GM21360 (cell line): ENCODE results near the gene HYLS1.

Source experiments
- ATAC-seq: cut with Tn5 transposase; IDR thresholded peaks from one replicate; pipeline ENCODE4 v1.9.1; 2021; ENCODE audit warnings: mild to moderate bottlenecking, moderate library complexity; ENCODE audit not compliant: unreplicated experiment

HYLS1 gene

DNA sequence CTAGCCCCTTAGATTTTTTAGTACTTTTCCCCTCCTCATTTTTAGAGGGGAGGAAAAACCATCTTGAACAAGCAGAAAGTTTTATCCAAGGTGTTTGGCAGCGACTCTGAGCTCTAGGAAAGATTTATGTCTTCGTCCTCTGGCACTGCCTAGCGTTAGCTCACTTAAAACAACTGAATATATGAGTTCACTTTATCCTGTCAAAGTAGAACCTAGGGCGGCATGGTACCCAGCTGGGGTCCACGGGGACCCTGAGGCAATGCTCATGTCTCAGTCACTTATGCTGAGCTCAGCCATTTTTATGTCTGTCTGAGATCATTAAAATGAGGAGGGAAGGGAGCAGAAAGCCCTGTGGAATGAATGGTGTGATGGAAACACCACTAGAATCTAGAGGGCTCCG, 44.2 kb downstream of the HYLS1 start:
- no peak for ATAC-seq

DNA sequence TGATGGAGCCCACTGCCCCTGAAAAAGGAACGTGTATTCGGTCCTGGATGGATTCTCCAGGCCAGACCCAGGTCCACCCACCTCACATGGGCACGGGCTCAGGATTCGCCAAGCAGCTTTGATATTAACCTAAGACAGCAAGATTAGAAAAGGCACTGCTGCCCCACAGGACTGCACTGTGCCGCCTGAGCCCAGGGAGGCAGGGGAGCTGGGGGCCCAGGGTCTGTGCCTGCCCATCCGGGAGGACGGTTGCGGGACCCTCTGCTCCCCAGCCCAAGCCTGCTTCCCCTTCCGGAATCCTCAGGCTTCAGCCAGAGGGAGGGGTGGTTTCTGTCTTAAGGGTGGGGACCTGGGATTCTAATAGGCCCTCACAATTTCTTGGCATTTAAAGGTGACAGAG, 44.8 kb downstream of the HYLS1 start:
- ATAC-seq = no peak

DNA sequence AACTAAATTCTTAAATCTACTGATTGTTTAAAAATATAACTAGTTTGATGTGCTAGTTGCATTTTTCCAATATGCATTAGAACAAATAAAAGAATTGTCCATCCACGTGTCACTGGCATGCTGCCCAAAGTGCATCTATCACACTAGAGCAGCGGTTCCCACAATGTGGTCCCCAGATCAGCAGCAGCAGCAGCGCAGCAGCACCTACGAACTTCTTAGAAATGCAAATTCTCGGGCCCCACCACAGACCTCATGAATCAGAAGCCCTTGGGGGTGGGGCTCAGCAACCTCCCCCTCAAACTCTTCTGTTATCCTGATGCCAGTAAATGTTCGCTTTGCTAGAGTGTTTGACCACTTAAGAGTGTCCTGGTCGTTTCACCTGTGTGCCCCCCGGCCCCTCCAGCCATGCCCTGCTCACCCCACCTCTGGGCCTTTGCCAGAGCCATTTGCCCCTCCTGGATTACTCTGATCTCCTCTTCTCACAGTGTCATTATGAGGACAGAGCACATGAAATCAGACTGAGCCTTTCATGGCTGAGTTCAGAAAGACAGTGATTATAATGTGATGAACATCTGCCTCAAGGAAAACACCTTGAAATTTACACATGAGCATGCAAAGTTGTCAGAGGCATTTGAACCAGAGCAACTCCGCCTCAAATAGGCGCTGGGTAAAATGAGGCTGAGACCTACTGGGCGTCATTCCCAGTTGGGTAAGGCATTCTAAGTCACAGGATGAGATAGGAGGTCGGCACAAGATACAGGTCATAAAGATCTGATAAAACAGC, 45.8 kb downstream of the HYLS1 start:
- ATAC-seq = no peak

GRCh38 chr11:125934473-125934872, 47.0 kb downstream of the HYLS1 start:
- ATAC-seq = no peak

DNA sequence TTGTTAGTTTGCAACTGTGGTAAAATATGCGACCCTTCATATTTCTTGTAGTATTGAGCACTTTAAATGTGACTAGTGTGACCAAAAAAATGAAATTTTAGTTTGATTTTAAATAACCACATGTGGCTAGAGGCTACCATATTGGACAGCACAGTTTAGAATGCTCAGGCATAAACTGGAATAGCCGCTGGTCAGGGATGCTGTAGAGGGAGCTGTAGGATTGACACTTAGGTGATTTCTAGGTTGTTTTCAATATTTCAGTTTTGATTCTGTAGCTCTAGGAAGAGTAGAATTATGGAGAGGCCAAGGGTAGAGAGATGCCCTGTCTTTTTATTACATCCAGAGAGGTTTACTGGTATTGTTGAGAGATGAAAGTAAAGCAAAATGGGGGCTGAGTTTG, 47.6 kb downstream of the HYLS1 start:
- ATAC-seq = no peak

- ATAC-seq = no peak
Observed at GRCh38 chr11:125935618-125936199, 48.2 kb downstream of the HYLS1 start.

GRCh38 chr11:125938418-125938817, 51.0 kb downstream of the HYLS1 start:
- ATAC-seq = no peak

- no peak for ATAC-seq
Observed at GRCh38 chr11:125939081-125939521, 51.6 kb downstream of the HYLS1 start.

DNA sequence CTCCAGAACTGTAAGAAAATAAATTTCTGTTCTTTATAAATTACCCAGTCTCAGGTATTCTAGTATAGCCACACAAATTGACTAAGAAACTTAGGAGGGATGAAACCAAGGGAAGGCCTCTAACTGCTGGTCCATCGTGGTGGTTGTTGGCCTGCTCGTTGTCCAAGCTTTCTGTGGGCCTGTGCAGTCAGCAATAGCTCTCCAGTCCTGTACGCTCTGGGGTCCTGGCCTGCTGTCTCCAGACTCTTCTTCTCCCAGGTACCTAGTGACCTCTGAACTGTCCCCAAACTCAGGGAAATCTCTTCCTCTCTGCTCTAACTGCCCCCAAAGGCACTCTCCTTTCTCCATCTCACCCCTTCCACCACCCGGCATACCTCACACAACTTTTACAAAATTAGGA, 52.7 kb downstream of the HYLS1 start:
- no peak for ATAC-seq

GRCh38 chr11:125941267-125941618, 53.8 kb downstream of the HYLS1 start:
- ATAC-seq = no peak

GRCh38 chr11:125941619-125942611, 54.4 kb downstream of the HYLS1 start:
- ATAC-seq = no peak

GRCh38 chr11:125942771-125943428, 55.4 kb downstream of the HYLS1 start:
- ATAC-seq = no peak

GRCh38 chr11:125943661-125944349, 56.3 kb downstream of the HYLS1 start:
- ATAC-seq = no peak

DNA sequence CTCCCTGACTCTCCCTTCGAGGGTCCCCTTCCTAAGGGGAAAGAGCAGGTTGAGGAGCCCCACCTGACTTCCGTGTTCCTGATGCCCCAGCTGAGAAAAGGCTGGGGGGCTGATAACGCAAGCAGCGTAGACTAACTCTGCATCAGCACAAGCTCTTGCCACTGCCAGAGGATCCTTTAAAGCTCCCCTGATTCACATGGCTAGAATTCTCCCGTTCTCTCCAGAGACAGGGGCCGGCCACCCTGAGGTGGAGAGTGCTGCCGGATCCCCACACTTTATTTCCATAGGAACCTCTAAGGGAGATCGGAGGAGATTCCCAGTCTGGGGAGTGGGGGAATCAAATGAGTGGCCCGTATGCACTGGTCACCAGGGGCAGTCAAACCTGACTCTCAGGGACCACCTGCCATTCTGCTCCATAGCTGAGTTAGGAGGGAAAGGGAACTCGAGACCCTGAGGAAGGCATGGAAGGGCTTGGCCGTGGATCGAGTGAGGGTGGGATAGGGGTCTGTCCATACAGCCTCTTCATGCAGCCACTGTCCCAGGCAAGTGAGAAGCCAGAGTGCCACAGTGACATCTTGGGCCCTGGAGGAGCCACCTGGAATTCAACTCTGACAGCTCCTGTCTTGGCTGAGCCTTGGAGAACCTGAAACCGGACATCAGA, 57.0 kb downstream of the HYLS1 start:
- no peak for ATAC-seq

DNA sequence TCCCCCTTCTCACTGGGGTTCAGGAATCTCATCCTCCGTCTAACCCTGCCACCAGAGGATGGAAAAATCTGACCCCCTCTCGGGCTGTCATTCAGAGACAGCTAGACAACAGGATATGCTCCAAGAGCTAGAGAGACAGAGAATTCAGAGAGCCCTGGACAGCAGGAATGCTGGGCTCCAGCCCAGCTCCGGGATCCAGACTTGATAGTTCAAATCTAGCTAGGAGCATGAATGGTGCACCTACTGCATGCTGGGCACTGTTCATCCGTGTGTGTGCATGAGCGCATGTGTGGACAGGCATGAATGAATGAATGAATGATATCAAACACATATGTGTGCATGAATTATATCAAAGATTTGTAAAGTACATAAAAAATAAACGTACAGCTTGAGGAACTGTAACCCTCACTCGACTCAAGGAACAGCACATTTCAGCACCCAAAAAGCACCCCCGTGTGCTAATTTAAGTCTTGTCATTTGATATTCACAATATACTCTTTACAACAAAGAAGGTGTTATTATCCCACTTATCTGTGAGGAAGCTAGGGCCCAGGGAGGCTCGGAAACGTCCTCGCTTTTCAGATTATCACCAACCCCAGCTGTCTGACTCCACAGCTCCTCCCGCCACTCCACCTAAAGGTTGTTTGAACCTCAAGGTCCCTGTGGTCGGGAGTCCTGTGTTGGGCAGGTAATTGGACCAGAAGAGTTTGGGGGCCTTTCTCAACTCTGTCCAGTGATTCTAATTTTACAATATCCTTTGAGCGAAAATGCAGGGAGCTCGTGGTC, 57.7 kb downstream of the HYLS1 start:
- no peak for ATAC-seq

- ATAC-seq = no peak
Observed at GRCh38 chr11:125945797-125946520, 58.5 kb downstream of the HYLS1 start, which contains the start of gene VSIG10L2. Gene VSIG10L2 (plus strand): TSS chr11:125946044. CDS start chr11:125946056, 12 bp downstream.

GRCh38 chr11:125946712-125947418, 59.4 kb downstream of the HYLS1 start:
- ATAC-seq = no peak
